CD4-positive, CD25-positive, alpha-beta regulatory T cell (primary cell): Measurements from ENCODE around the gene TMEM129. TPM values are rescaled to one million over a fixed set of nuclear protein-coding genes. Genes with fewer than 3 reads are reported as not detected.

Source experiments
- ATAC-seq, 2 donors: fragments of 150-1000 bp; cut with Tn5 transposase; one replicate each; pipeline ENCODE4 v1.10.0; 2021; ENCODE audit warnings: low read depth in 2 of 2, moderate number of reproducible peaks in 2 of 2, moderate library complexity in 1 of 2
- DNase-seq, 3 donors: peaks; one replicate each; pipeline versions ENCODE4 v3.0.0 to v3.0.0-alpha.2; 2012 to 2022; ENCODE audit warnings: mixed read lengths in 1 of 3
- H3K27ac ChIP-seq: one replicate; pipeline ENCODE4 v1.7.0; 2013; ENCODE audit warnings: mild to moderate bottlenecking, low read length; ENCODE audit not compliant: insufficient read depth, poor library complexity, severe bottlenecking
- H3K27me3 ChIP-seq: one replicate; pipeline ENCODE4 v1.7.0; 2013; ENCODE audit warnings: low read length; ENCODE audit not compliant: control insufficient read depth, insufficient read depth
- H3K36me3 ChIP-seq: one replicate; pipeline ENCODE4 v1.7.0; 2013; ENCODE audit warnings: mild to moderate bottlenecking, low read length, moderate library complexity; ENCODE audit not compliant: control insufficient read depth, insufficient read depth
- H3K4me1 ChIP-seq: 2 replicates; pipeline ENCODE4 v1.7.0; 2013; ENCODE audit warnings: mild to moderate bottlenecking, low read length; ENCODE audit not compliant: insufficient read depth, control insufficient read depth, poor library complexity, severe bottlenecking
- H3K4me3 ChIP-seq: one replicate; pipeline ENCODE4 v1.7.0; 2013; ENCODE audit warnings: low read depth, mild to moderate bottlenecking, low read length, moderate library complexity
- H3K9me3 ChIP-seq, 2 experiments: 1 replicate in 1 of 2; 2 replicates in 1 of 2; pipeline ENCODE4 v1.7.0; 2013; ENCODE audit warnings: low read length in 2 of 2, mild to moderate bottlenecking in 1 of 2, moderate library complexity in 1 of 2; ENCODE audit not compliant: control insufficient read depth in 2 of 2
- H3K27ac Mint-ChIP-seq, 3 donors: one replicate each; pipeline ENCODE4 v1.8.0; 2020 to 2022; ENCODE audit warnings: mild to moderate bottlenecking in 3 of 3, mixed read lengths in 3 of 3, moderate library complexity in 2 of 3
- H3K27me3 Mint-ChIP-seq: one replicate; pipeline ENCODE4 v1.8.0; 2022; ENCODE audit warnings: mild to moderate bottlenecking, mixed read lengths
- H3K36me3 Mint-ChIP-seq: one replicate; pipeline ENCODE4 v1.8.0; 2020; ENCODE audit warnings: mixed read lengths
- H3K4me1 Mint-ChIP-seq, 4 donors: one replicate each; pipeline ENCODE4 v1.8.0; 2020 to 2022; ENCODE audit warnings: mixed read lengths in 4 of 4, mild to moderate bottlenecking in 1 of 4
- H3K4me3 Mint-ChIP-seq, 4 donors: one replicate each; pipeline ENCODE4 v1.8.0; 2020 to 2022; ENCODE audit warnings: mild to moderate bottlenecking in 4 of 4, mixed read lengths in 4 of 4, moderate library complexity in 3 of 4
- H3K9me3 Mint-ChIP-seq, 7 donors: one replicate each; pipeline ENCODE4 v1.8.0; 2020 to 2022; ENCODE audit warnings: mixed read lengths in 7 of 7, mild to moderate bottlenecking in 3 of 7, moderate library complexity in 2 of 7
- polyA plus RNA-seq, 4 donors: library from polyadenylated mRNA; unstranded; fragments of 300-500 nt; fragmentation: Illumina TruSeq; gene quantifications; one replicate each; pipeline ENCODE4 v1.2.3, GENCODE V29; 2021
- total RNA-seq: library from RNA; stranded (reverse); gene quantifications from one replicate; pipeline ENCODE4 v1.2.3, GENCODE V29; 2022

The TMEM129 gene
- total and polyA plus RNA-seq, 5 donors from 2014 or later = 19.6 to 33.9 (median 30.5) TPM

DNA sequence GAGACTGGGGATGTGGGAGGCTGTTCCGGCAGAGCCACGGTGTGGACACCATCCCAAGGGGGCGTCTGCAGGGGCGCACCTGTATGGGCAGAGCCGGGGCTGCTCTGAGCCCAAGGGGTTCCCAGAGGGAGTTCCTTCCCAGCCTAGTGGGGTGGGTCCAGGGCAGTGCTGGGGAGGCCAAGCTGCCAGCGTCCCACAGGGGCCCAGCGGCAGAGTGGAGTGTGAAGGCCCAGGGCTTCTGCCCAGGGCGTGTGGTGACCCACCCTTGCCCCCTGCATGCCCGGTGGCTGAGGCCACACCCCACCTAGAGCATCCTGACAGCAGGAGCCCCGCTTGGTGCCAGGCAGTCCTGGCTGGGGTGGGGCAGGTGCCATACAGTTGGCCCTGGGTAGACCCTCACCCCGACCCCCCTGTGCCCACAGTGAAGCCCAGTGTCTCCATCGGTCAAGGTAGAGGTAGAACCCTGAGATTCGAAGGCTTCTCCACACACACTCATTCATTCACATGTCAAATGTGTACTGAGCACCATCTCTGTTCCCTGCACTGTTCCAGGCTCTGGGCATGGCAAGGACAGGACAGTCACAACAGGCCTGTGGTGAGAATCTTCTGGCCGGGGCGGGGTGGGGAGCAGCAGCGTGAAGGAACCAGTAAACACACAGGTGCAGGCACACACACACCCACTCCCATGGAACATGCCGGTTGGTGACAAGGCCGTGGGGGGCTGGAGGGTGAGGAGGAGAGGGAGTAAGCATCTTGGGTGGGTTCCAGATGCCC lies 29.4 kb upstream of the TMEM129 start:
- no peaks in the 10 kb centered on the region for H3K27me3 Mint-ChIP-seq
- H3K27me3 ChIP-seq = no peaks in the 10 kb centered on the region
- H3K4me3 ChIP-seq = no peak overlapping the region
- H3K4me1 ChIP-seq = peaks cover 25% of the 10 kb centered on the region
- peak overlapping the region in 1 of 4 donors; percentile 41 for H3K4me3 Mint-ChIP-seq
- H3K27ac Mint-ChIP-seq = peak overlapping the region in 1 of 3 donors; percentile 20
- H3K36me3 ChIP-seq = no peaks in the 10 kb centered on the region
- no peak overlapping the region for H3K27ac ChIP-seq
- H3K9me3 ChIP-seq = no peaks in the 10 kb centered on the region
- peaks cover 0 to 3% (median 0%) of the 10 kb centered on the region in 4 donors for H3K4me1 Mint-ChIP-seq
- no peak for ATAC-seq
- no peak for DNase-seq
- H3K9me3 Mint-ChIP-seq = no peaks in the 10 kb centered on the region
- no peaks in the 10 kb centered on the region for H3K36me3 Mint-ChIP-seq

DNA sequence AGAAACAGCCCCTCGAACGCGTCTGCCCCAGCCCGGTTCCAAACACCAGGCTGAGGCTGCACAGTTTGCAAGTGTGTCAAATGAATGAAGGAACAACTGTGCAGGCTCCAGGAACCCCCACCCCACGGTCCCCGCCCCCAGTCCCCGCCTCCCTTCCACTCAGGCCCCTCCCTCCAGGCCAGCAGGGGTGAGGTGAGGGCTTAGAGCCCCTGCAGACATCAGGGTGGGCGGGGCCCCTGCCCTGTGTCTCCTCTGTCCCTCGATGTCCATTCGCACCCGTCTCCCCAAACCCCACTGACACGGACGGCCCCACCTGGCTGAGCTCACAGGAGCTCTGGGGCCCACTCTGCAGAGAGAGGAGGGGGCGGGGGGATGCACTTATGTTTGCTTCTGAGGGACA lies 28.7 kb upstream of the TMEM129 start:
- Histone ChIP-seq H3K4me3 (no peak overlapping the region), H3K4me1 (peaks cover 25% of the 10 kb centered on the region), H3K36me3 (no peaks in the 10 kb centered on the region), H3K27me3 (no peaks in the 10 kb centered on the region), H3K27ac (no peak overlapping the region), H3K9me3 (no peaks in the 10 kb centered on the region)
- Mint-ChIP-seq H3K9me3 (no peaks in the 10 kb centered on the region), H3K27me3 (no peaks in the 10 kb centered on the region), H3K36me3 (no peaks in the 10 kb centered on the region), H3K27ac (no peak overlapping the region), H3K4me3 (no peak overlapping the region), H3K4me1 (peaks cover 0 to 3% (median 0%) of the 10 kb centered on the region in 4 donors)
- DNase-seq = no peak
- no peak for ATAC-seq

DNA sequence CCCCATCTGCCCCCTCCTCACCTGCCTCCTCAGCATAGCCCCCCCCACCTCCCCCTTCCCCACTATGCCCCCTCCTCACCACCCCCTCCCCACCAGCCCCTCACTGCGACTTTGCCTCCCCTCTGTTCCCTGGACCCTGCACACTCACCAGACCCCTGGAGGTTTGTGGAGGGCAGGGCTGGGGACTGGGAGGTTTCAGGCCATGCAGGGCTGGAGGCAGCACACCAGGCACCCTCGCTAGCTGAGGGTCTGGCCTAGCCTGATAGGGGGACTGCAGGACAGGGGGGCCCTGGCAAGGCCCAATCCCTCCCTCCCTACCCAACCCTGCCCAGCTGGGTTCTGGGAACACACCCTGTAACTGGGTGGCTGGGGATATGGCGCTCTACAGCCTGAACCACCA lies 28.2 kb upstream of the TMEM129 start:
- H3K27me3 ChIP-seq = no peaks in the 10 kb centered on the region
- Mint-ChIP-seq H3K4me1 (peaks cover 0 to 3% (median 0%) of the 10 kb centered on the region in 4 donors), H3K27me3 (no peaks in the 10 kb centered on the region), H3K4me3 (no peak overlapping the region), H3K9me3 (no peaks in the 10 kb centered on the region), H3K27ac (no peak overlapping the region), H3K36me3 (no peaks in the 10 kb centered on the region)
- DNase-seq (no peak), ATAC-seq (no peak)
- no peak overlapping the region for H3K4me3 ChIP-seq
- H3K27ac ChIP-seq = no peak overlapping the region
- H3K36me3 ChIP-seq = peaks cover 3% of the 10 kb centered on the region
- peaks cover 25% of the 10 kb centered on the region for H3K4me1 ChIP-seq
- no peaks in the 10 kb centered on the region for H3K9me3 ChIP-seq

DNA sequence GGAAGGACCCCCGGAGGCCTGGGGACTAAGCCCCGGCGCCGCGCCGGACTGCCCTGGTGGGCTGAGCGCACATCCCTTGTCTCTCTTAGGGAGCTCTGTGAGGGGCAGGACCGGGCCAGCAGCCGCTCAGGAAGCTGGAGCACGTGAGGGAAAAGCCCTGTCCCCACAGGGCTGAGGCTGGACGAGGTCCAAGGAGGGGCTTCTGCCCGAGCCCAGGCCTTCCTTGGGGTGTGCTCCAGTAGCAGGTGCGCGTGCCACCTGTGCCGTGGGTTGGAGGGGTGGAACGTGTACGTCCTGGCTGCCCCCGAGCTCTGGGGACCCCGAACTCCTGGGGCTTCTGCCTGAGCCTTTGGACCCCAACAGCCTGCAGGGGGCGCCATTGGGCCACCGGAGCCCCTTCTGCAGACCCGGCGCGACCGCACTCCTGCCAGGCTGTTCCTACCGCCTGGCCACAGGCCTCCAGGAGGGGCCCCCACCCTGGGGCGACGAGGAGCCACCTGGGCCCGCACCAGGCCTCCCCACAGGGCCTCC lies 27.4 kb upstream of the TMEM129 start:
- Histone ChIP-seq H3K4me1 (peaks cover 24% of the 10 kb centered on the region), H3K27me3 (no peaks in the 10 kb centered on the region), H3K27ac (no peak overlapping the region), H3K36me3 (peaks cover 12% of the 10 kb centered on the region), H3K9me3 (no peaks in the 10 kb centered on the region), H3K4me3 (no peak overlapping the region)
- H3K27ac Mint-ChIP-seq = no peak overlapping the region
- H3K36me3 Mint-ChIP-seq = no peaks in the 10 kb centered on the region
- peak; percentile 67 to 81 (median 70) for DNase-seq
- H3K4me1 Mint-ChIP-seq = peaks cover 0 to 3% (median 0%) of the 10 kb centered on the region in 4 donors
- no peak overlapping the region for H3K4me3 Mint-ChIP-seq
- peak; percentile 28 to 54 for ATAC-seq
- H3K9me3 Mint-ChIP-seq = no peaks in the 10 kb centered on the region
- H3K27me3 Mint-ChIP-seq = no peaks in the 10 kb centered on the region

GRCh38 chr4:1747603-1747967 lies 26.5 kb upstream of the TMEM129 start:
- H3K36me3 Mint-ChIP-seq = no peaks in the 10 kb centered on the region
- H3K27me3 Mint-ChIP-seq = no peaks in the 10 kb centered on the region
- no peaks in the 10 kb centered on the region for H3K9me3 Mint-ChIP-seq
- no peaks in the 10 kb centered on the region for H3K9me3 ChIP-seq
- H3K27me3 ChIP-seq = no peaks in the 10 kb centered on the region
- H3K36me3 ChIP-seq = peaks cover 14% of the 10 kb centered on the region
- H3K4me1 Mint-ChIP-seq = no peaks in the 10 kb centered on the region
- H3K27ac ChIP-seq = no peak overlapping the region
- no peak overlapping the region for H3K4me3 Mint-ChIP-seq
- H3K27ac Mint-ChIP-seq = no peak overlapping the region
- DNase-seq = no peak
- ATAC-seq = no peak
- no peak overlapping the region for H3K4me3 ChIP-seq
- H3K4me1 ChIP-seq = peaks cover 15% of the 10 kb centered on the region

- H3K27ac Mint-ChIP-seq = no peak overlapping the region
- Histone ChIP-seq H3K9me3 (no peaks in the 10 kb centered on the region), H3K4me1 (peaks cover 10% of the 10 kb centered on the region), H3K27me3 (no peaks in the 10 kb centered on the region), H3K36me3 (peaks cover 19% of the 10 kb centered on the region), H3K27ac (no peak overlapping the region), H3K4me3 (no peak overlapping the region)
- ATAC-seq (no peak), DNase-seq (no peak)
- no peaks in the 10 kb centered on the region for H3K9me3 Mint-ChIP-seq
- H3K4me1 Mint-ChIP-seq = no peaks in the 10 kb centered on the region
- no peaks in the 10 kb centered on the region for H3K36me3 Mint-ChIP-seq
- H3K4me3 Mint-ChIP-seq = no peak overlapping the region
- H3K27me3 Mint-ChIP-seq = no peaks in the 10 kb centered on the region
Observed at GRCh38 chr4:1746919-1747602, 25.9 kb upstream of the TMEM129 start.

DNA sequence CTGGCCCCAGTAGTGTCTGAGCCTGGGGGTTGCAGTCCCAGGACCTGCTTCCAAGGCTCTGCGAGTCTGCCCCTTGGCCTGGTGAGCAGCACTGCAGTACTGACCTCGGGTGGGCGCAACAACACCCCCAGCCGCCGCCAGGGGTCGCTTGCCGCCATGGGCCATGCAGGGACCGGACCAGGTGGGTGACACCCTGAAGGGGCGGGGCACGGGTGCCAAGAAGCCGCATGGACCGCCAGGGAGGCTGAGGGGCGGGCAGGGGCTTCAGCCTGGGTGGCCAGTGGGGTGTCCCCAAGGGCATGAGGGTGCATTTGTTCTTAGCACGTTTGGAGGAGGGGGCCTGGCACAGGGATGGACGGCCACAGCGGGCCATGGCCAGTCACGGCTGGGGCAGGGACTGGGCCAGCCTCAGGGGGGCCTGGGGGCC lies 25.2 kb upstream of the TMEM129 start:
- H3K9me3 Mint-ChIP-seq = no peaks in the 10 kb centered on the region
- peak; percentile 66 to 77 (median 66) for DNase-seq
- H3K4me1 Mint-ChIP-seq = no peaks in the 10 kb centered on the region
- ATAC-seq = peak; percentile 64 to 65
- no peaks in the 10 kb centered on the region for H3K9me3 ChIP-seq
- H3K36me3 Mint-ChIP-seq = no peaks in the 10 kb centered on the region
- no peaks in the 10 kb centered on the region for H3K27me3 ChIP-seq
- no peak overlapping the region for H3K27ac Mint-ChIP-seq
- no peak overlapping the region for H3K4me3 ChIP-seq
- no peaks in the 10 kb centered on the region for H3K27me3 Mint-ChIP-seq
- H3K27ac ChIP-seq = no peak overlapping the region
- H3K36me3 ChIP-seq = peaks cover 27% of the 10 kb centered on the region
- H3K4me1 ChIP-seq = peaks cover 8% of the 10 kb centered on the region
- no peak overlapping the region for H3K4me3 Mint-ChIP-seq
